ENCODE measurements around the gene ZNF547. TPM values are rescaled to one million over a fixed set of nuclear protein-coding genes. Genes with fewer than 3 reads are reported as not detected.

The ZNF547 gene
- total RNA-seq, 1 experiment from 2014 or later, result 3.2 TPM

DNA sequence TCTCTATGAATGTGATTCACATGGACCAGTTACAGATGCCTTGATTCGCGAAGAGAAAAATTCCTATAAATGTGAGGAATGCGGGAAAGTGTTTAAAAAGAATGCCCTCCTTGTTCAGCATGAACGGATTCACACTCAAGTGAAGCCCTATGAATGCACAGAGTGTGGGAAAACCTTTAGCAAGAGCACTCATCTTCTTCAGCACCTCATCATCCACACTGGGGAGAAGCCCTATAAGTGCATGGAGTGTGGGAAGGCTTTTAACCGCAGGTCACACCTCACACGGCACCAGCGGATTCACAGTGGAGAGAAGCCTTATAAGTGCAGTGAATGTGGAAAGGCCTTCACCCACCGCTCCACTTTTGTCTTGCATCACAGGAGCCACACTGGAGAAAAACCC, 35.4 kb upstream of the ZNF547 start:
- TSS peak; percentile 1 for BruUV-seq (replicated peaks)

DNA sequence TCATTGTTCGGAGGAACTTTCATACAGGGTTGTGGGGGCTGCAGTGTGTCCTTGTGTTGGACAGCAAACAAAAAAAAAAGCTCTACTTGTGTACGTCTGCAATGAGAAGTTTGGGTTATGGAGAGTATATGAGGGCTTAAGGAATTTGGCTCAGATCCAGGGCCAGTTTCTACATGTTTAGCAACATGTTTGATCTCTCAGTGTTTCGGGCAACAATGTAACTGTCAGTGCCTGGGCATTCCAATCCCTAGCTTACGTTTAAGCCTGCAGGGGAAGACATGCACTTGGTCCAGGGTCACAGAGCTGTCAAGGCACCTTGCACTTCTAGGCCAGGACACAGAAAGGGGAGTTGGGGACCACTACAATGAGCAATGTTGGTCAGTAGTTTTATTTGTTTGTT, 29.2 kb upstream of the ZNF547 start:
- Histone ChIP-seq H3K4me1 (ENCODE audit: insufficient read depth, low read length) (no peaks in the 10 kb centered on the region), H3F3A (ENCODE audit: low read length, unreplicated experiment) (no peaks in the 10 kb centered on the region), H3K36me3 (ENCODE audit: low read depth, low read length) (peaks cover 1% of the 10 kb centered on the region), H3K4me3 (ENCODE audit: low read length) (no peak overlapping the region), H3K9ac (ENCODE audit: low read length) (no peak overlapping the region), H3K79me2 (ENCODE audit: low read length) (no peaks in the 10 kb centered on the region), H4K20me1 (ENCODE audit: low read length) (no peaks in the 10 kb centered on the region), H2AFZ (ENCODE audit: low read length) (no peak overlapping the region), H3K4me2 (ENCODE audit: low read length) (no peak overlapping the region), H3K27ac (ENCODE audit: low read length) (no peak overlapping the region), H3K27me3 (ENCODE audit: low read length) (no peaks in the 10 kb centered on the region), H3K9me3 (ENCODE audit: low read length) (no peaks in the 10 kb centered on the region), H3K9me2 (replicated peaks; ENCODE audit: low read length) (no peaks in the 10 kb centered on the region)
- TF ChIP-seq EZH2 (IDR thresholded peaks at IDR 0.05; ENCODE audit: low read length, unreplicated experiment), result no peak
- TF ChIP-seq, protein P1, sequence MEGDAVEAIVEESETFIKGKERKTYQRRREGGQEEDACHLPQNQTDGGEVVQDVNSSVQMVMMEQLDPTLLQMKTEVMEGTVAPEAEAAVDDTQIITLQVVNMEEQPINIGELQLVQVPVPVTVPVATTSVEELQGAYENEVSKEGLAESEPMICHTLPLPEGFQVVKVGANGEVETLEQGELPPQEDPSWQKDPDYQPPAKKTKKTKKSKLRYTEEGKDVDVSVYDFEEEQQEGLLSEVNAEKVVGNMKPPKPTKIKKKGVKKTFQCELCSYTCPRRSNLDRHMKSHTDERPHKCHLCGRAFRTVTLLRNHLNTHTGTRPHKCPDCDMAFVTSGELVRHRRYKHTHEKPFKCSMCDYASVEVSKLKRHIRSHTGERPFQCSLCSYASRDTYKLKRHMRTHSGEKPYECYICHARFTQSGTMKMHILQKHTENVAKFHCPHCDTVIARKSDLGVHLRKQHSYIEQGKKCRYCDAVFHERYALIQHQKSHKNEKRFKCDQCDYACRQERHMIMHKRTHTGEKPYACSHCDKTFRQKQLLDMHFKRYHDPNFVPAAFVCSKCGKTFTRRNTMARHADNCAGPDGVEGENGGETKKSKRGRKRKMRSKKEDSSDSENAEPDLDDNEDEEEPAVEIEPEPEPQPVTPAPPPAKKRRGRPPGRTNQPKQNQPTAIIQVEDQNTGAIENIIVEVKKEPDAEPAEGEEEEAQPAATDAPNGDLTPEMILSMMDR (conservative IDR thresholded peaks at IDR 0.05; ENCODE audit: low read depth, low read length), result no peak
- no peak for TF ChIP-seq EZH2phosphoT487 (IDR thresholded peaks at IDR 0.05; ENCODE audit: borderline replicate concordance, low read length)
- intact Hi-C loops (cut with micrococcal nuclease), result no loop called here
- ChIA-PET POLR2A (ENCODE audit: unreplicated experiment) (no interaction called here), CTCF (no interaction called here)
- BruUV-seq (replicated peaks), result no TSS peak
- DNase-seq (no peak), ATAC-seq (no peak)

More for the DNA sequence above, 35.4 kb upstream of the ZNF547 start:
- CTCF ChIA-PET, result no interaction called here
- no peaks in the 10 kb centered on the region for H3K4me1 ChIP-seq (ENCODE audit: insufficient read depth, low read length)
- DNase-seq (no peak), ATAC-seq (no peak)
- no peaks in the 10 kb centered on the region for H3K27me3 ChIP-seq (ENCODE audit: low read length)
- no peaks in the 10 kb centered on the region for H3K9me2 ChIP-seq (replicated peaks; ENCODE audit: low read length)
- no peak overlapping the region for H2AFZ ChIP-seq (ENCODE audit: low read length)
- H3K27ac ChIP-seq (ENCODE audit: low read length), result no peak overlapping the region
- no peaks in the 10 kb centered on the region for H4K20me1 ChIP-seq (ENCODE audit: low read length)
- no peak overlapping the region for H3K4me2 ChIP-seq (ENCODE audit: low read length)
- H3K4me3 ChIP-seq (ENCODE audit: low read length), result no peak overlapping the region
- H3K79me2 ChIP-seq (ENCODE audit: low read length), result peaks cover 7% of the 10 kb centered on the region
- no peak overlapping the region for H3K9ac ChIP-seq (ENCODE audit: low read length)
- intact Hi-C loops (cut with micrococcal nuclease), result no loop called here
- H3K36me3 ChIP-seq (ENCODE audit: low read depth, low read length), result peaks cover 53% of the 10 kb centered on the region
- POLR2A ChIA-PET (ENCODE audit: unreplicated experiment), result no interaction called here
- no peaks in the 10 kb centered on the region for H3K9me3 ChIP-seq (ENCODE audit: low read length)
- H3F3A ChIP-seq (ENCODE audit: low read length, unreplicated experiment), result no peaks in the 10 kb centered on the region
- TF ChIP-seq EZH2phosphoT487 (IDR thresholded peaks at IDR 0.05; ENCODE audit: borderline replicate concordance, low read length) (no peak), EZH2 (IDR thresholded peaks at IDR 0.05; ENCODE audit: low read length, unreplicated experiment) (no peak)
- TF ChIP-seq, protein P1 (conservative IDR thresholded peaks at IDR 0.05; ENCODE audit: low read depth, low read length), result no peak

DNA sequence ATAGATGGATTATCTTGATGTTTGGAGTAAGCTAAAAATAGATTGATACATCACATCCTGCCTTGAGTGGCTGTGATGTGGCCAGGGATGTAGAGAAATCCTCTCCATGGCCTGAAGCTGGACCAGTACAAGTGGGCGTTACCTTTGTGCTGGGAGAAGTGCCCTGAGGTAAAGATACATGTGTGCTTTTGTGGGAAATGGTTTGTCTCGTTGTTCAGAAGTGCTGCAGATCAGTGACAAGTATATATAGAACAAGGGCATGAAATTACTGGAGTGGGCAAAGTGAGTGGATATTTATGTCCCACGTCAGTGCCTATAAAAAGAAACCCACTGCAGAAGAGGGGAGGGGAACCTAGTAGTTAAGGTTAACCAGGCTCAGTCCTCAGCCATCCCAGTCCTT, 24.5 kb upstream of the ZNF547 start:
- TF ChIP-seq EZH2phosphoT487 (IDR thresholded peaks at IDR 0.05; ENCODE audit: borderline replicate concordance, low read length) (no peak), EZH2 (IDR thresholded peaks at IDR 0.05; ENCODE audit: low read length, unreplicated experiment) (no peak)
- TF ChIP-seq, protein P1 (conservative IDR thresholded peaks at IDR 0.05; ENCODE audit: low read depth, low read length), result no peak
- Histone ChIP-seq H3K27ac (ENCODE audit: low read length) (no peak overlapping the region), H3F3A (ENCODE audit: low read length, unreplicated experiment) (no peaks in the 10 kb centered on the region), H3K27me3 (ENCODE audit: low read length) (no peaks in the 10 kb centered on the region), H3K79me2 (ENCODE audit: low read length) (no peaks in the 10 kb centered on the region), H3K9me3 (ENCODE audit: low read length) (no peaks in the 10 kb centered on the region), H2AFZ (ENCODE audit: low read length) (no peak overlapping the region), H3K9ac (ENCODE audit: low read length) (no peak overlapping the region), H3K4me2 (ENCODE audit: low read length) (no peak overlapping the region), H4K20me1 (ENCODE audit: low read length) (no peaks in the 10 kb centered on the region), H3K9me2 (replicated peaks; ENCODE audit: low read length) (no peaks in the 10 kb centered on the region), H3K4me3 (ENCODE audit: low read length) (no peak overlapping the region), H3K4me1 (ENCODE audit: insufficient read depth, low read length) (no peaks in the 10 kb centered on the region), H3K36me3 (ENCODE audit: low read depth, low read length) (no peaks in the 10 kb centered on the region)
- CTCF ChIA-PET, result no interaction called here
- intact Hi-C loops (cut with micrococcal nuclease), result no loop called here
- no peak for ATAC-seq
- no TSS peak for BruUV-seq (replicated peaks)
- DNase-seq, result no peak
- POLR2A ChIA-PET (ENCODE audit: unreplicated experiment), result no interaction called here
